ENCODE results near the gene ZNF598. TPM values are rescaled to one million over a fixed set of nuclear protein-coding genes. Genes with fewer than 3 reads are reported as not detected.

Gene ZNF598
- total and polyA plus RNA-seq, 2 of the 13 experiments (the other 11 are each of a cell fraction or from before 2014, with no cell fraction given), result 13.5 to 14.2 TPM

GRCh38 chr16:2015117-2015946 lies 5.7 kb upstream of the ZNF598 start (continued):
- TF ChIP-seq ZNF713 (CRISPR knock-in tag; IDR thresholded peaks at IDR 0.05), result no peak
- TF ChIP-seq NFKB2 (CRISPR knock-in tag; IDR thresholded peaks at IDR 0.05; ENCODE audit: borderline replicate concordance), result no peak
- TF ChIP-seq THRA (CRISPR knock-in tag; IDR thresholded peaks at IDR 0.05; ENCODE audit: borderline replicate concordance), result no peak
- no peak for TF ChIP-seq YY1 (IDR thresholded peaks at IDR 0.05; ENCODE audit: insufficient read depth, insufficient replicate concordance, low read depth, low read length)
- no peak for TF ChIP-seq ZNF121 (CRISPR knock-in tag; IDR thresholded peaks at IDR 0.05)
- TF ChIP-seq HMG20B (CRISPR knock-in tag; conservative IDR thresholded peaks at IDR 0.05), result no peak
- no peak for TF ChIP-seq ZNF432 (CRISPR knock-in tag; IDR thresholded peaks at IDR 0.05; ENCODE audit: borderline replicate concordance)
- TF ChIP-seq, protein P1, sequence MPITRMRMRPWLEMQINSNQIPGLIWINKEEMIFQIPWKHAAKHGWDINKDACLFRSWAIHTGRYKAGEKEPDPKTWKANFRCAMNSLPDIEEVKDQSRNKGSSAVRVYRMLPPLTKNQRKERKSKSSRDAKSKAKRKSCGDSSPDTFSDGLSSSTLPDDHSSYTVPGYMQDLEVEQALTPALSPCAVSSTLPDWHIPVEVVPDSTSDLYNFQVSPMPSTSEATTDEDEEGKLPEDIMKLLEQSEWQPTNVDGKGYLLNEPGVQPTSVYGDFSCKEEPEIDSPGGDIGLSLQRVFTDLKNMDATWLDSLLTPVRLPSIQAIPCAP (CRISPR knock-in tag; IDR thresholded peaks at IDR 0.05; ENCODE audit: low read depth), result no peak
- no peak for TF ChIP-seq MBD4 (IDR thresholded peaks at IDR 0.05; ENCODE audit: borderline replicate concordance, low read length)
- no peak for TF ChIP-seq NFKBIZ (CRISPR knock-in tag; IDR thresholded peaks at IDR 0.05)
- no peak for TF ChIP-seq NCOA5 (CRISPR knock-in tag; IDR thresholded peaks at IDR 0.05)
- no peak for TF ChIP-seq NBN (conservative IDR thresholded peaks at IDR 0.05)
- TF ChIP-seq MIER3 (CRISPR knock-in tag; IDR thresholded peaks at IDR 0.05; ENCODE audit: borderline replicate concordance), result no peak
- TF ChIP-seq NFE2L1 (CRISPR knock-in tag; IDR thresholded peaks at IDR 0.05; ENCODE audit: borderline replicate concordance), result no peak
- no peak for TF ChIP-seq TCF7L2 (IDR thresholded peaks at IDR 0.05; ENCODE audit: low read depth, low read length)
- TF ChIP-seq, protein P2, sequence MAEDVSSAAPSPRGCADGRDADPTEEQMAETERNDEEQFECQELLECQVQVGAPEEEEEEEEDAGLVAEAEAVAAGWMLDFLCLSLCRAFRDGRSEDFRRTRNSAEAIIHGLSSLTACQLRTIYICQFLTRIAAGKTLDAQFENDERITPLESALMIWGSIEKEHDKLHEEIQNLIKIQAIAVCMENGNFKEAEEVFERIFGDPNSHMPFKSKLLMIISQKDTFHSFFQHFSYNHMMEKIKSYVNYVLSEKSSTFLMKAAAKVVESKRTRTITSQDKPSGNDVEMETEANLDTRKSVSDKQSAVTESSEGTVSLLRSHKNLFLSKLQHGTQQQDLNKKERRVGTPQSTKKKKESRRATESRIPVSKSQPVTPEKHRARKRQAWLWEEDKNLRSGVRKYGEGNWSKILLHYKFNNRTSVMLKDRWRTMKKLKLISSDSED (CRISPR knock-in tag; IDR thresholded peaks at IDR 0.05), result no peak
- TF ChIP-seq IKZF4 (CRISPR knock-in tag; IDR thresholded peaks at IDR 0.05; ENCODE audit: borderline replicate concordance, low read depth, not compliant biosample characterization), result no peak
- no peak for TF ChIP-seq ZNF737 (CRISPR knock-in tag; IDR thresholded peaks at IDR 0.05; ENCODE audit: borderline replicate concordance)
- no peak for TF ChIP-seq ATM (IDR thresholded peaks at IDR 0.05; ENCODE audit: borderline replicate concordance)
- no peak for TF ChIP-seq FOXK2 (IDR thresholded peaks at IDR 0.05)
- no peak for TF ChIP-seq ZNF17 (CRISPR knock-in tag; IDR thresholded peaks at IDR 0.05)
- TF ChIP-seq, protein P3, sequence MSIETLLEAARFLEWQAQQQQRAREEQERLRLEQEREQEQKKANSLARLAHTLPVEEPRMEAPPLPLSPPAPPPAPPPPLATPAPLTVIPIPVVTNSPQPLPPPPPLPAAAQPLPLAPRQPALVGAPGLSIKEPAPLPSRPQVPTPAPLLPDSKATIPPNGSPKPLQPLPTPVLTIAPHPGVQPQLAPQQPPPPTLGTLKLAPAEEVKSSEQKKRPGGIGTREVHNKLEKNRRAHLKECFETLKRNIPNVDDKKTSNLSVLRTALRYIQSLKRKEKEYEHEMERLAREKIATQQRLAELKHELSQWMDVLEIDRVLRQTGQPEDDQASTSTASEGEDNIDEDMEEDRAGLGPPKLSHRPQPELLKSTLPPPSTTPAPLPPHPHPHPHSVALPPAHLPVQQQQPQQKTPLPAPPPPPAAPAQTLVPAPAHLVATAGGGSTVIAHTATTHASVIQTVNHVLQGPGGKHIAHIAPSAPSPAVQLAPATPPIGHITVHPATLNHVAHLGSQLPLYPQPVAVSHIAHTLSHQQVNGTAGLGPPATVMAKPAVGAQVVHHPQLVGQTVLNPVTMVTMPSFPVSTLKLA (IDR thresholded peaks at IDR 0.05), result no peak
- no peak for TF ChIP-seq USF2 (IDR thresholded peaks at IDR 0.05; ENCODE audit: low read depth, low read length)
- TF ChIP-seq USF2 (CRISPR knock-in tag; IDR thresholded peaks at IDR 0.05; ENCODE audit: borderline replicate concordance), result no peak

Data from HepG2 (cell line).